ENCODE results near the gene COL4A6.

- TF ChIP-seq CTCF (IDR thresholded peaks at IDR 0.05; ENCODE audit: low read depth, low read length, poor library complexity, severe bottlenecking) (no peak), EZH2phosphoT487 (IDR thresholded peaks at IDR 0.05; ENCODE audit: borderline replicate concordance, low read length) (no peak)
Measured at GRCh38 chrX:108121291-108121690, 316.9 kb downstream of the COL4A6 start.

All from DOHH2 (cell line).